ENCODE measurements around the gene LAMC1. TPM values are rescaled to one million over a fixed set of nuclear protein-coding genes. Genes with fewer than 3 reads are reported as not detected.

LAMC1 gene
- polyA plus RNA-seq, 1 of the 3 experiments (the other 2 are of a cell fraction), result 101 TPM

- peaks cover 3% of the 10 kb centered on the region for H3F3A ChIP-seq (replicated peaks; ENCODE audit: insufficient read depth)
- DNase-seq, result no peak
- no peak overlapping the region for H3K4me3 ChIP-seq (ENCODE audit: low read depth in 2 of 2, low read length in 1 of 2)
- H3K36me3 ChIP-seq (replicated peaks in 1 of 2; ENCODE audit: control insufficient read depth in 1 of 2, insufficient read depth in 2 of 2, low read length in 1 of 2), result peaks cover 36 to 48% of the 10 kb centered on the region in 2 experiments
- CTCF ChIA-PET, result interaction anchor here (0.9 kb wide), 1 partner anchor 44 kb away, joined by 3 read pairs; no protein-coding TSS in a partner anchor
- no peak overlapping the region for H3K27ac ChIP-seq (ENCODE audit: low read depth in 2 of 2, low read length in 1 of 2)
- no peaks in the 10 kb centered on the region; a peak in 2 of 4 replicates for H3K4me1 ChIP-seq (ENCODE audit: control insufficient read depth in 1 of 2, insufficient read depth in 2 of 2, low read depth in 1 of 2, low read length in 1 of 2)
- H3K4me2 ChIP-seq, result no peak overlapping the region
- no peaks in the 10 kb centered on the region for H4K20me1 ChIP-seq (ENCODE audit: insufficient read depth)
- WGBS (ENCODE audit: low lambda C conversion rate), result 86% methylated on average over 3 of the region's 3 CpGs
- H3K9me2 ChIP-seq, result no peaks in the 10 kb centered on the region
- no peak for TF ChIP-seq FOXM1 (IDR thresholded peaks at IDR 0.05; ENCODE audit: low read depth)
- no peak for TF ChIP-seq TEAD4 (IDR thresholded peaks at IDR 0.05; ENCODE audit: borderline replicate concordance, insufficient read depth)
- TF ChIP-seq NRF1 (IDR thresholded peaks at IDR 0.05; ENCODE audit: low read depth, low read length), result no peak
- TF ChIP-seq PBX3 (IDR thresholded peaks at IDR 0.05), result no peak
- TF ChIP-seq, protein P1, sequence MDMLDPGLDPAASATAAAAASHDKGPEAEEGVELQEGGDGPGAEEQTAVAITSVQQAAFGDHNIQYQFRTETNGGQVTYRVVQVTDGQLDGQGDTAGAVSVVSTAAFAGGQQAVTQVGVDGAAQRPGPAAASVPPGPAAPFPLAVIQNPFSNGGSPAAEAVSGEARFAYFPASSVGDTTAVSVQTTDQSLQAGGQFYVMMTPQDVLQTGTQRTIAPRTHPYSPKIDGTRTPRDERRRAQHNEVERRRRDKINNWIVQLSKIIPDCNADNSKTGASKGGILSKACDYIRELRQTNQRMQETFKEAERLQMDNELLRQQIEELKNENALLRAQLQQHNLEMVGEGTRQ (IDR thresholded peaks at IDR 0.05; ENCODE audit: borderline replicate concordance, low read depth, low read length), result no peak
- no peak for TF ChIP-seq SIN3A (IDR thresholded peaks at IDR 0.05; ENCODE audit: borderline replicate concordance, low read depth, low read length)
- TF ChIP-seq EP300 (IDR thresholded peaks at IDR 0.05; ENCODE audit: borderline replicate concordance in 1 of 2, low read depth in 1 of 2, low read length in 1 of 2), result no peak
- TF ChIP-seq FOSL2 (IDR thresholded peaks at IDR 0.05; ENCODE audit: borderline replicate concordance, low read depth), result no peak
- TF ChIP-seq GATA2 (CRISPR knock-in tag; IDR thresholded peaks at IDR 0.05), result no peak
- no peak for TF ChIP-seq NFIC (IDR thresholded peaks at IDR 0.05; ENCODE audit: borderline replicate concordance)
- no peak for TF ChIP-seq EZH2phosphoT487 (IDR thresholded peaks at IDR 0.05; ENCODE audit: borderline replicate concordance, low read depth)
- TF ChIP-seq ELF1 (IDR thresholded peaks at IDR 0.05), result no peak
- no peak for TF ChIP-seq SMC3 (IDR thresholded peaks at IDR 0.05; ENCODE audit: low read depth, low read length)
- TF ChIP-seq POLR2AphosphoS5 (IDR thresholded peaks at IDR 0.05; ENCODE audit: low read depth, low read length), result no peak
- no peak for TF ChIP-seq GABPA (IDR thresholded peaks at IDR 0.05; ENCODE audit: low read depth)
- no peak for TF ChIP-seq JUND (IDR thresholded peaks at IDR 0.05)
- TF ChIP-seq TCF12 (IDR thresholded peaks at IDR 0.05), result no peak
- TF ChIP-seq CTCF (IDR thresholded peaks at IDR 0.05), result no peak
- TF ChIP-seq USF1 (IDR thresholded peaks at IDR 0.05; ENCODE audit: borderline replicate concordance, low read depth), result no peak
- no peak for TF ChIP-seq TAF1 (IDR thresholded peaks at IDR 0.05; ENCODE audit: borderline replicate concordance, low read depth, low read length)
- no peak overlapping the region for H3K9ac ChIP-seq
- H3K9me3 ChIP-seq, result no peaks in the 10 kb centered on the region
- H2AFZ ChIP-seq (ENCODE audit: low read depth), result no peak overlapping the region
- POLR2A ChIA-PET, result no interaction called here
- no peaks in the 10 kb centered on the region for H3K79me2 ChIP-seq (ENCODE audit: insufficient read depth)
- H3K27me3 ChIP-seq (ENCODE audit: insufficient read depth), result no peaks in the 10 kb centered on the region
These were observed 121.5 kb downstream of the LAMC1 start for GRCh38 chr1:183144752-183145151.

Data from SK-N-SH (cell line).